Lung (tissue), 12 donors: ENCODE measurements around the gene TTC5. TPM values are rescaled to one million over a fixed set of nuclear protein-coding genes. Genes with fewer than 3 reads are reported as not detected.
A peak's percentile ranks its signal among the peaks of the same experiment; 100 is the strongest.

ENCODE experiments used
- ATAC-seq: fragments of 200-7000 bp; cut with Tn5 transposase; one replicate; pipeline ENCODE4 v1.9.1; 2020; ENCODE audit warnings: moderate number of reproducible peaks; ENCODE audit not compliant: insufficient read depth, low FRiP score
- DNase-seq, 3 donors: peaks; one replicate each; pipeline ENCODE4 v3.0.0-alpha.2; 2013 to 2017
- H3K27ac ChIP-seq, 2 donors: one replicate each; pipeline ENCODE4 v1.5.1; 2013; ENCODE audit warnings: mild to moderate bottlenecking in 2 of 2, moderate library complexity in 2 of 2, control low read depth in 1 of 2, inconsistent platforms in 1 of 2, low read depth in 1 of 2, low read length in 1 of 2
- H3K27me3 ChIP-seq, 3 donors: one replicate each; pipeline ENCODE4 v1.5.1; 2013; ENCODE audit warnings: low read length in 2 of 3; ENCODE audit not compliant: control insufficient read depth in 3 of 3, insufficient read depth in 3 of 3
- H3K36me3 ChIP-seq, 4 donors: one replicate each; pipeline ENCODE4 v1.5.1; 2013; ENCODE audit warnings: low read length in 4 of 4, mild to moderate bottlenecking in 1 of 4, moderate library complexity in 1 of 4; ENCODE audit not compliant: control insufficient read depth in 4 of 4, insufficient read depth in 4 of 4
- H3K4me1 ChIP-seq, 5 donors: one replicate each; pipeline ENCODE4 v1.5.1; 2013; ENCODE audit warnings: low read length in 5 of 5, mild to moderate bottlenecking in 2 of 5, moderate library complexity in 1 of 5; ENCODE audit not compliant: control insufficient read depth in 5 of 5, insufficient read depth in 5 of 5
- H3K4me3 ChIP-seq: one replicate; pipeline ENCODE4 v1.5.1; 2013; ENCODE audit warnings: mild to moderate bottlenecking, control low read depth, moderate library complexity
- H3K9ac ChIP-seq, 2 donors: one replicate each; pipeline ENCODE4 v1.5.1; 2013; ENCODE audit warnings: low read length in 2 of 2, control low read depth in 1 of 2; ENCODE audit not compliant: insufficient read depth in 1 of 2
- H3K9me3 ChIP-seq, 4 donors: one replicate each; pipeline ENCODE4 v1.5.1; 2013; ENCODE audit warnings: low read length in 3 of 4, mild to moderate bottlenecking in 1 of 4, moderate library complexity in 1 of 4; ENCODE audit not compliant: control insufficient read depth in 4 of 4, insufficient read depth in 3 of 4
- CTCF ChIP-seq: IDR thresholded peaks from 2 replicates; pipeline ENCODE4 v1.5.1; 2012; ENCODE audit warnings: mild to moderate bottlenecking; ENCODE audit errors: control extremely low read depth, extremely low read depth
- WGBS, 2 donors: extraction: QIAGEN DNeasy Blood & Tissue Kit; methylation state at CpG; one replicate each; pipeline ENCODE4 v1.1.7; 2013; 5-methylcytosine and 5-hydroxymethylcytosine counted together
- polyA plus RNA-seq, 2 donors: library from polyadenylated mRNA; stranded (reverse); fragments of 200-250 nt; gene quantifications; one replicate each; pipeline ENCODE4 v1.2.1, GENCODE V29; 2013
- total RNA-seq, 2 donors: library from RNA; depleted of rRNA in 1 of 2; stranded (reverse); fragments of >200 nt in 1 of 2; gene quantifications; one replicate each; pipeline ENCODE4 v1.2.1, GENCODE V29; 2014 to 2021
- donor health status: control.
- donor health status: control.
- donor health status: Bipolar disorder and iron deficiency.
- donor health status: healthy.
- donor health status: DM: yes; HTN: yes; CAD: no.

The TTC5 gene
- total and polyA plus RNA-seq, 4 donors, result 5.0 to 21.8 (median 14.2) TPM

DNA sequence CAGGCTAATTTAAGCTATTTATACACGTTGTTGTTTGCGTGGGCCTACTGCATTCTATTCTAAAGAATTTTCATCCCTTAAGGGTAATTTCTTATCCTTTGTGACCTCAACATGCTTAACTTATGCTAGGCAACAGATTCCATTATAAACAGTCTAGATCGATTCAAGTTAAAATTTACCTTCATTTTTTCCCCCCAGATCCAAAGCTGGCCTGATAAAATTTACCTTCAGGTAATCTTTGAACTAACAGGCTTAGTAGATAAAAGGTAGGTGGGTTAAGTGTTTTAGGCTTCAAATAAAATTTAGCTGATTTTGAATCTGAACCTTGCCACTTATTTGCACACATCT is 27.7 kb upstream of the TTC5 start:
- Histone ChIP-seq H3K4me3 (no peak overlapping the region), H3K9ac (peak overlapping the region in 1 of 2 donors; percentile 89), H3K27me3 (peaks cover 0 to 2% (median 0%) of the 10 kb centered on the region in 3 donors), H3K36me3 (peaks cover 0 to 3% (median 1%) of the 10 kb centered on the region in 4 donors), H3K4me1 (peaks cover 0 to 14% (median 0%) of the 10 kb centered on the region in 5 donors), H3K27ac (peak overlapping the region in 1 of 2 donors; percentile 89), H3K9me3 (no peaks in the 10 kb centered on the region)
- ATAC-seq (no peak), DNase-seq (no peak)
- no peak for TF ChIP-seq CTCF
- 15 to 16% methylated on average over 3 of the region's 3 CpGs for WGBS, 2 donors

GRCh38 chr14:20332788-20333493 is 27.2 kb upstream of the TTC5 start, which contains the start of gene CCNB1IP1:
TSS of gene CCNB1IP1 (minus strand) at chr14:20333279. CDS start at chr14:20316523, 16,756 bp downstream.
- peak within 1 kb of the TSS; percentile 72 for H3K4me3 ChIP-seq
- DNase-seq (peak; percentile 73 to 96 (median 91)), ATAC-seq (peak; percentile 93)
- H3K27ac ChIP-seq, result peak within 1 kb of the TSS; percentile 91 to 94
- WGBS, 2 donors, result 0 to 1% methylated on average over 19 of the region's 19 CpGs
- H3K4me1 ChIP-seq, result peaks cover 0 to 14% (median 0%) of the 10 kb centered on the region in 5 donors
- TF ChIP-seq CTCF, result no peak
- peaks cover 0 to 2% (median 0%) of the 10 kb centered on the region in 3 donors for H3K27me3 ChIP-seq
- peak within 1 kb of the TSS; percentile 82 to 89 for H3K9ac ChIP-seq
- peaks cover 0 to 3% (median 1%) of the 10 kb centered on the region in 4 donors for H3K36me3 ChIP-seq
- H3K9me3 ChIP-seq, result no peaks in the 10 kb centered on the region

DNA sequence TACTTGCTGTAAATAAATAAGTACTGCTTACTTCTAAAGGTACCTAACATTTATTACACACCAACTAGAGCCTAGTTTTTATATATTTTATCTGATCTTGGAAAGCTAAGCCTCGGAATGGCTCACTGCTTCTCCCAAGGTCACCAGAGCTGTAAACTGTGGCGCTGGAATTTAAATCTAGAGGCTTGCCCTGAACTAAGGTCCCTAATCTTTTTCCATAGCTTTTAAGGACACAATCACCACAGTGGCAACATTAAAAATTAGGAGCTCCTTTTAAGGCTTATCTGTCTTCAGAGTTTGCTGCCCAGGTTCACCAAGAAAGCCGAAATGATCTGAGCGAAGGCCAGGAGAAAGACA is 26.7 kb upstream of the TTC5 start:
- peaks cover 0 to 3% (median 1%) of the 10 kb centered on the region in 4 donors for H3K36me3 ChIP-seq
- TF ChIP-seq CTCF, result no peak
- peak overlapping the region; percentile 91 to 94 for H3K27ac ChIP-seq
- peaks cover 0 to 2% (median 0%) of the 10 kb centered on the region in 3 donors for H3K27me3 ChIP-seq
- H3K4me1 ChIP-seq, result peaks cover 0 to 14% (median 0%) of the 10 kb centered on the region in 5 donors
- DNase-seq (peak in 2 of 3 donors; percentile 22 to 61), ATAC-seq (no peak)
- peak overlapping the region; percentile 82 to 89 for H3K9ac ChIP-seq
- peak overlapping the region; percentile 72 for H3K4me3 ChIP-seq
- 8 to 16% methylated on average over 4 of the region's 4 CpGs for WGBS, 2 donors
- H3K9me3 ChIP-seq, result no peaks in the 10 kb centered on the region
